ENCODE measurements around the gene MOB3B.

Gene MOB3B

GRCh38 chr9:27431543-27432147 is 98.0 kb downstream of the MOB3B start:
- no peak for DNase-seq (ENCODE audit: low read depth)
- no peak overlapping the region for H3K4me3 ChIP-seq (ENCODE audit: low read length)
- no peak for TF ChIP-seq CTCF (conservative IDR thresholded peaks at IDR 0.05; ENCODE audit: low read depth, low read length)

GRCh38 chr9:27430750-27431535 is 98.7 kb downstream of the MOB3B start:
- no peak for TF ChIP-seq CTCF (conservative IDR thresholded peaks at IDR 0.05; ENCODE audit: low read depth, low read length)
- DNase-seq (ENCODE audit: low read depth) = no peak

GRCh38 chr9:27429917-27430316 is 99.7 kb downstream of the MOB3B start:
- no peak for DNase-seq (ENCODE audit: low read depth)
- TF ChIP-seq CTCF (conservative IDR thresholded peaks at IDR 0.05; ENCODE audit: low read depth, low read length) = no peak
- no peak overlapping the region for H3K4me3 ChIP-seq (ENCODE audit: low read length)

More at GRCh38 chr9:27430750-27431535, 98.7 kb downstream of the MOB3B start:
- H3K4me3 ChIP-seq (ENCODE audit: low read length) = no peak overlapping the region

GRCh38 chr9:27429436-27429835 is 100.2 kb downstream of the MOB3B start:
- TF ChIP-seq CTCF (conservative IDR thresholded peaks at IDR 0.05; ENCODE audit: low read depth, low read length) = no peak
- DNase-seq (ENCODE audit: low read depth) = no peak
- H3K4me3 ChIP-seq (ENCODE audit: low read length) = no peak overlapping the region

GRCh38 chr9:27428551-27428950 is 101.1 kb downstream of the MOB3B start:
- no peak for TF ChIP-seq CTCF (conservative IDR thresholded peaks at IDR 0.05; ENCODE audit: low read depth, low read length)
- DNase-seq (ENCODE audit: low read depth) = no peak
- H3K4me3 ChIP-seq (ENCODE audit: low read length) = no peak overlapping the region

GRCh38 chr9:27427272-27427643 is 102.4 kb downstream of the MOB3B start:
- DNase-seq (ENCODE audit: low read depth) = no peak
- no peak for TF ChIP-seq CTCF (conservative IDR thresholded peaks at IDR 0.05; ENCODE audit: low read depth, low read length)
- no peak overlapping the region for H3K4me3 ChIP-seq (ENCODE audit: low read length)

Measured in retinal pigment epithelial cell (primary cell).